GM13977 (cell line): ENCODE data around the gene PPP1R9B.

Experiments
- DNase-seq: peaks from one replicate; pipeline ENCODE4 v3.0.0; 2012; ENCODE audit warnings: low spot score
- CTCF ChIP-seq: IDR thresholded peaks from 2 replicates; pipeline ENCODE4 v1.5.1; 2012; ENCODE audit warnings: mild to moderate bottlenecking, control low read depth; ENCODE audit not compliant: insufficient read depth; ENCODE audit errors: extremely low read depth, missing control alignments
- in situ Hi-C: fragments of 300-500 bp; cut with MboI; formaldehyde crosslinking; loops from one replicate; pipeline ENCODE4 v1.12.0; 2022; ENCODE audit warnings: low sequenced_read_pairs, low pct_unique_long_range_greater_than_20kb, mixed read lengths, inconsistent platforms; ENCODE audit not compliant: unreplicated experiment

The PPP1R9B gene

GRCh38 chr17:50191359-50192143 is 41.1 kb upstream of the PPP1R9B start:
- in situ Hi-C loops = no loop called here
- DNase-seq = no peak
- TF ChIP-seq CTCF = no peak

GRCh38 chr17:50190603-50191358 is 40.3 kb upstream of the PPP1R9B start:
- no peak for TF ChIP-seq CTCF
- no peak for DNase-seq
- in situ Hi-C loops = no loop called here

GRCh38 chr17:50190293-50190602 is 39.8 kb upstream of the PPP1R9B start:
- no peak for DNase-seq
- in situ Hi-C loops = no loop called here

GRCh38 chr17:50189550-50190292 is 39.2 kb upstream of the PPP1R9B start:
- TF ChIP-seq CTCF = no peak
- in situ Hi-C loops = no loop called here

More at GRCh38 chr17:50190293-50190602, 39.8 kb upstream of the PPP1R9B start:
- TF ChIP-seq CTCF = no peak

GRCh38 chr17:50188921-50189549 is 38.6 kb upstream of the PPP1R9B start:
- in situ Hi-C loops = no loop called here
- DNase-seq = no peak
- no peak for TF ChIP-seq CTCF

More at GRCh38 chr17:50189550-50190292, 39.2 kb upstream of the PPP1R9B start:
- no peak for DNase-seq

- in situ Hi-C loops = no loop called here
- TF ChIP-seq CTCF = no peak
- no peak for DNase-seq
These were observed 38.0 kb upstream of the PPP1R9B start for GRCh38 chr17:50188531-50188920.
